Iris pigment epithelial cell (primary cell): ENCODE results near the gene MADCAM1.
"Not testable (repeated sequence)": the region's sequence is repeated elsewhere in the genome, so short reads cannot be mapped to it uniquely, and the experiment has no call there.

Experiments
- DNase-seq: peaks from one replicate; pipeline ENCODE4 v3.0.0-alpha.2; 2011; ENCODE audit warnings: low read depth

MADCAM1 gene

GRCh38 chr19:465056-465816, 31.1 kb upstream of the MADCAM1 start:
- DNase-seq, result no peak

- DNase-seq, result no peak
Measured at GRCh38 chr19:467554-467953, 28.7 kb upstream of the MADCAM1 start.

GRCh38 chr19:468587-469256, 27.6 kb upstream of the MADCAM1 start:
- DNase-seq, result no peak

- no peak for DNase-seq
Measured at GRCh38 chr19:469833-470232, 26.5 kb upstream of the MADCAM1 start.

- DNase-seq, result no peak
Measured at GRCh38 chr19:470701-471100, 25.6 kb upstream of the MADCAM1 start.

GRCh38 chr19:472005-472858, 24.1 kb upstream of the MADCAM1 start:
- peak; percentile 14 for DNase-seq

- no peak for DNase-seq
Measured at GRCh38 chr19:474126-475078, 21.9 kb upstream of the MADCAM1 start.

GRCh38 chr19:475360-475759, 20.9 kb upstream of the MADCAM1 start:
- DNase-seq, result no peak

- no peak for DNase-seq
Measured at GRCh38 chr19:478236-478903, 17.9 kb upstream of the MADCAM1 start.

GRCh38 chr19:478976-479375, 17.3 kb upstream of the MADCAM1 start:
- no peak for DNase-seq

GRCh38 chr19:480016-480855, 16.1 kb upstream of the MADCAM1 start:
- DNase-seq, result peak; percentile 55

GRCh38 chr19:481100-481499, 15.2 kb upstream of the MADCAM1 start:
- not testable (repeated sequence) for DNase-seq

- no peak for DNase-seq
Measured at GRCh38 chr19:482186-483041, 13.9 kb upstream of the MADCAM1 start.

- DNase-seq, result no peak
Measured at GRCh38 chr19:483332-484072, 12.8 kb upstream of the MADCAM1 start.

GRCh38 chr19:484494-484893, 11.8 kb upstream of the MADCAM1 start:
- DNase-seq, result no peak

- no peak for DNase-seq
Measured at GRCh38 chr19:485077-485476, 11.2 kb upstream of the MADCAM1 start.

- DNase-seq, result peak; percentile 40
Measured at GRCh38 chr19:485583-486236, 10.6 kb upstream of the MADCAM1 start.
